D721Med (cell line): ENCODE data around the gene CFAP65.

Experiments used
- DNase-seq: peaks from one replicate; pipeline ENCODE4 v3.0.0; 2011; ENCODE audit warnings: low spot score; ENCODE audit not compliant: insufficient read length
- FAIRE-seq: peaks from 2 replicates; lab custom pipeline; 2011; peaks lifted over from hg19 to GRCh38; lab: Jason Lieb, UNC
- CTCF ChIP-seq: IDR thresholded peaks from 2 replicates; pipeline ENCODE4 v1.5.1; 2012; ENCODE audit warnings: mild to moderate bottlenecking, control low read depth; ENCODE audit not compliant: insufficient read depth; ENCODE audit errors: missing control alignments

CFAP65 gene

GRCh38 chr2:219084791-219085190 lies 43.5 kb upstream of the CFAP65 start:
- TF ChIP-seq CTCF = no peak
- DNase-seq (no peak), FAIRE-seq (no peak)

GRCh38 chr2:219082332-219082958 lies 41.1 kb upstream of the CFAP65 start:
- TF ChIP-seq CTCF = no peak
- FAIRE-seq (no peak), DNase-seq (no peak)

- no peak for TF ChIP-seq CTCF
- DNase-seq (no peak), FAIRE-seq (no peak)
Observed at GRCh38 chr2:219081701-219082331, 40.5 kb upstream of the CFAP65 start.

GRCh38 chr2:219081096-219081495 lies 39.8 kb upstream of the CFAP65 start:
- DNase-seq (no peak), FAIRE-seq (no peak)
- no peak for TF ChIP-seq CTCF

- no peak for FAIRE-seq
- no peak for DNase-seq
- TF ChIP-seq CTCF = no peak
Observed at GRCh38 chr2:219079417-219079816, 38.1 kb upstream of the CFAP65 start.

GRCh38 chr2:219078951-219079350 lies 37.6 kb upstream of the CFAP65 start:
- TF ChIP-seq CTCF = no peak
- DNase-seq = no peak
- no peak for FAIRE-seq

GRCh38 chr2:219078126-219078525 lies 36.8 kb upstream of the CFAP65 start:
- no peak for DNase-seq
- TF ChIP-seq CTCF = no peak
- no peak for FAIRE-seq
